ENCODE measurements around the gene ADAMTS7.
"Not testable (repeated sequence)": the region's sequence is repeated elsewhere in the genome, so short reads cannot be mapped to it uniquely, and the experiment has no call there.

Gene ADAMTS7

GRCh38 chr15:78750566-78750965 is 60.7 kb downstream of the ADAMTS7 start:
- no peak for DNase-seq

GRCh38 chr15:78749831-78750230 is 61.4 kb downstream of the ADAMTS7 start:
- DNase-seq: no peak

- DNase-seq: not testable (repeated sequence)
Measured at GRCh38 chr15:78747877-78748276, 63.4 kb downstream of the ADAMTS7 start.

GRCh38 chr15:78741674-78742073 is 69.6 kb downstream of the ADAMTS7 start:
- DNase-seq: not testable (repeated sequence)

- no peak for DNase-seq
Measured at GRCh38 chr15:78740904-78741274, 70.4 kb downstream of the ADAMTS7 start.

- DNase-seq: peak; percentile 25
Measured at GRCh38 chr15:78739996-78740903, 71.0 kb downstream of the ADAMTS7 start.

- no peak for DNase-seq
Measured at GRCh38 chr15:78739206-78739605, 72.1 kb downstream of the ADAMTS7 start.

- not testable (repeated sequence) for DNase-seq
Measured at GRCh38 chr15:78737931-78738558, 73.2 kb downstream of the ADAMTS7 start.

GRCh38 chr15:78737187-78737820 is 74.0 kb downstream of the ADAMTS7 start:
- DNase-seq: no peak

- not testable (repeated sequence) for DNase-seq
Measured at GRCh38 chr15:78736286-78736685, 75.0 kb downstream of the ADAMTS7 start.

GRCh38 chr15:78734451-78735064 is 76.7 kb downstream of the ADAMTS7 start:
- DNase-seq: no peak

GRCh38 chr15:78732634-78733033 is 78.6 kb downstream of the ADAMTS7 start:
- no peak for DNase-seq

GRCh38 chr15:78730955-78731354 is 80.3 kb downstream of the ADAMTS7 start:
- no peak for DNase-seq

GRCh38 chr15:78728427-78728826 is 82.8 kb downstream of the ADAMTS7 start:
- DNase-seq: not testable (repeated sequence)

- DNase-seq: no peak
Measured at GRCh38 chr15:78727561-78727960, 83.7 kb downstream of the ADAMTS7 start.

- peak; percentile 9 for DNase-seq
Measured at GRCh38 chr15:78726870-78727551, 84.3 kb downstream of the ADAMTS7 start.

GRCh38 chr15:78719819-78720450 is 91.3 kb downstream of the ADAMTS7 start:
- DNase-seq: not testable (repeated sequence)

- no peak for DNase-seq
Measured at GRCh38 chr15:78718837-78719236, 92.4 kb downstream of the ADAMTS7 start.

GRCh38 chr15:78717956-78718656 is 93.2 kb downstream of the ADAMTS7 start:
- DNase-seq: no peak

GRCh38 chr15:78716651-78717050 is 94.6 kb downstream of the ADAMTS7 start:
- no peak for DNase-seq

GRCh38 chr15:78715930-78716329 is 95.3 kb downstream of the ADAMTS7 start:
- no peak for DNase-seq

Measured in DMS153 (cell line).